Heart left ventricle (tissue), 13 donors: ENCODE data around the gene BICRA.

Experiments
- CTCF ChIP-seq, 12 donors: fragments of 200-600 bp; sonication (generic) in 4 of 12; IDR thresholded peaks; one replicate each; pipeline versions ENCODE4 v1.5.0 to v1.8.0; 2018 to 2022; ENCODE audit warnings: antibody characterized with exemption in 12 of 12, mild to moderate bottlenecking in 5 of 12
- POLR2A ChIP-seq, 2 donors: fragments of 450-650 bp; IDR thresholded peaks; one replicate each; pipeline ENCODE4 v1.6.1; 2017; ENCODE audit warnings: antibody characterized with exemption in 2 of 2, mild to moderate bottlenecking in 2 of 2, moderate library complexity in 2 of 2
- donor health status: ischemic (EF 13 %, LVEDD 7.1; RV severe dilation, severe dysfunction).
- donor health status: DM: no; HTN: yes; CAD: no.
- donor health status: DM: no; HTN: no; CAD: no.
- donor health status: ischemic (EF 25% LVEDD 6.9; RV normal size, moderate dysfunction).
- donor health status: ischemic (EF 25% LVEDD 5.7; RV mildly dilated, moderate dysfunction).
- donor health status: ischemic (EF 35%, LVEDD 5.7; RV mildly dilated, moderate dysfunction).
- donor health status: nonischemic (EF 11% LVEDD 7.7; RV severe dilation, severe dysfunction).
- donor health status: DM: yes; HTN: yes; CAD: no.
- donor health status: PGD.
- donor health status: ischemic (EF 29% LVEDD 5.4; RV normal size, mild dysfunction).
- donor health status: nonischemic (EF 23%, LVEDD 6.1; RV moderate dilation, normal function).

- TF ChIP-seq POLR2A (IDR thresholded peaks at IDR 0.05) (no peak), CTCF (IDR thresholded peaks at IDR 0.05) (no peak)
Measured at GRCh38 chr19:47609906-47610894, 1.3 kb downstream of the BICRA start.
